EL (cell line): ENCODE data around the gene RAB10.
"Not testable (repeated sequence)": the region's sequence is repeated elsewhere in the genome, so short reads cannot be mapped to it uniquely, and the experiment has no call there.

Experiments
- DNase-seq: peaks from one replicate; pipeline ENCODE4 v3.0.0-alpha.2; 2016

Gene RAB10

GRCh38 chr2:26016706-26017045 lies 17.2 kb upstream of the RAB10 start:
- DNase-seq, result not testable (repeated sequence)

GRCh38 chr2:26017464-26018183 lies 16.3 kb upstream of the RAB10 start:
- no peak for DNase-seq

- peak; percentile 87 for DNase-seq
These were observed 15.5 kb upstream of the RAB10 start for GRCh38 chr2:26018184-26019055.

DNA sequence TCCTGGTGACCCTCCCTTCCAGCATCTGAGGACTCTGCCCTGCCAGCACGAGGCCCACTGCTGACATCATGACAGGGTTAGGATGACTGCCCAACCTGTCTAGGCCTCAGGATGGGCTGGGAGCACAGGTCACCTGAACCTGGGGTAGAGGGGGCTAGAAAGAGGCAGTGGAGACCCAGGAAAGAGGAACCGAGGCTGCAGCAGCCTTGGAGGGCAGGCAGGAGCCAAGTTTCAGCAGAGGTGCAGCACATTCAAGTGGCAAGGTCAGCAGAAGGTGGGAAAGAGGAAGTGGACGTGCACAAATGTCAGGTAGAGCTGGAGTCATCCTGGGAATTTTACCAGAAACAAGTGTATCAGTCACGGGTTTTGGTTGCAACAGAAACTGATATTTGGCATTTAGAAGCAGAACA lies 13.6 kb upstream of the RAB10 start:
- no peak for DNase-seq

DNA sequence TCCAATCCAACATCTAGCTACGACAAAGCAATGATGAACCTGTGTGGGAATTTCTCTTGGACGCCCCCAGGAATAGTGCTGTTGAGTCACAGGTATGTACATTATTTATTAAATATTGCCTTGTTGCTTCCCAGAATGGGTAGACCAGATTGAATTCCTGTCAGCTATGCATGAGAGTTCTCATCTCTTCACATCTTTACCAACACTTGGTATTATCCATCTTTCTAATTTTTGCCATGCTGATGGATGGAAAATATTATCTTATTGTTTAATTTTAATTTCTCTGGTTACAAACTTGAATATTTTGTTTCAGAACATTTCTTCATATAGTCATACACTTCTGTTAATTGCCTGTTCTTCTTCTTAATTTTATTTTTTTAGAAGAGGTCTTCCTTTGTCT lies 9.6 kb upstream of the RAB10 start:
- no peak for DNase-seq

DNA sequence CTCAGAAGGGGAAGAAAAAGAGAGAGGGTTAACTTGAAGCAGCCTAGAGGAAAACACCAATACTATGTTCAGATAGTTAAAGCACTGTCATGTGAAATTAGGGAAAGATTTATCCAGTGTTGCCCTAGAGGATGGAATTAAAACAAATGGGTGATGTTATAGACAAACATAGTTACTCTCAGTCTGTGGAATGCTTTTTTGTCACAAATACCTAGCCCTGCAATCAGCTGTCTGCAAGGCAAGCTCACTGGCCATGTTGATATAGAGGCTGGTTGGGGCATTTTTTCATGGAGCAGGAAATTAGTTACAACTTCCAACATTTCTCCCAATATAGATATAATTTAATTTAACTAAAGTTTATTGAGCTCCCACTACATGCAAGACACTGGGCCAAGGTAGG lies 8.4 kb upstream of the RAB10 start:
- DNase-seq, result no peak

DNA sequence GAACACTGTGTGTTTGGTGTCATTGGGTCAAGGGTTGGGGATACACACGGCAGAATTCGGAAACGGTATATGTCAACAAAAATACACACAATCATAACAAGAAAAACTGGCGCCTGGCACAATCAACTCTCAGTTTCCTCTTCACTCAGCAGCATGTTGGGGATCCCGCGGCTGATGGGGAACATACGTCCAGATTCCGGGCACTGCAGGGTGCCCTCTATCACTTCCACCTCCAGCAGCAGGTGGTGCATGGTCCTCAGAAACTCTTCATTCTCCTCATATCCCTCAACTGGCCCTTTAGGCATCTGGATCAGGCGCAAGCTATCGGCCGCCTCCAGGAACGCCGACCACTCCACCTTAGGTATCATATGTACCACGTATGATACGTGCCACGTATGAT lies 5.8 kb upstream of the RAB10 start:
- not testable (repeated sequence) for DNase-seq

- not testable (repeated sequence) for DNase-seq
These were observed 1.2 kb upstream of the RAB10 start for GRCh38 chr2:26032586-26033269.

DNA sequence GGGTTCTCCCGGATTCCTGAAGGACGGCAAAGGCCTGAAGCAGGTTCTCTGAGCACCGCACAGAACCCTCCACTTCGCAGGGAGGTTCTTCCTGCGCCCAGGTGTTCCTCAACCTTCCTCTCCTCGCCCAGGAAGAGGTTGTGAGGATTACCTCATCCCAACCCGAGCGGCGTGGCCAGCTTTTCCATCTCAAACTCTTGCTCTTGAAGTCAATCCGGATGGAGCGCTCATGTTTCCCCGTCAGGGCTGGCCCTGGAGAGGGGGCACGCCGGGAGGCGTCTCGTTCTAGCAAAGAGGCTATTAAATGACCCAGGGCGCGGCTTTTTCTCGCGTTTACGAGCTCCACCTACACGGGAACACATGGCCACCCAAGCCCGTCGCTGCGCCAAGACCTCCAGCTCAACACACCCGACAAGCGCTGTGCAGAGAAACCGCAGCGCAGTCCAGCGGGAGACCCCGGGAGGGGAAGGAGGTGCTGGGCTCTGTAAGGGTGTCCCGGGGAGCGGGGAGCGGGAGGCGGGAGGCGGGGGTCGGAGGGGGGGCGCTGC lies 540 bp upstream of the RAB10 start:
- peak; percentile 83 for DNase-seq

DNA sequence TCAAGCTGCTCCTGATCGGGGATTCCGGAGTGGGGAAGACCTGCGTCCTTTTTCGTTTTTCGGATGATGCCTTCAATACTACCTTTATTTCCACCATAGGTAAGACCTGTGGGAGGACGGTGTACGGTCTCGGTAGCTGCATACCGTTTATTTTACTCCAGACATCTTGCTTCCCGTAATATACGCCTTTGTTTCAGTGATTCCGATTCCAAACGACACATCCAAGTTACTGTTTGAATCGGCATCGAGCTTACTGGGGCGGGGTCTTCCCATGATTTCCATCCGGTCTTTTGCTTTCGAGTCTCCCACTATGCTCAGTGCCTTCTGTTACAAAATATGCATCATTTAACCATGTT lies 731 bp downstream of the RAB10 start:
- DNase-seq, result peak; percentile 30

DNA sequence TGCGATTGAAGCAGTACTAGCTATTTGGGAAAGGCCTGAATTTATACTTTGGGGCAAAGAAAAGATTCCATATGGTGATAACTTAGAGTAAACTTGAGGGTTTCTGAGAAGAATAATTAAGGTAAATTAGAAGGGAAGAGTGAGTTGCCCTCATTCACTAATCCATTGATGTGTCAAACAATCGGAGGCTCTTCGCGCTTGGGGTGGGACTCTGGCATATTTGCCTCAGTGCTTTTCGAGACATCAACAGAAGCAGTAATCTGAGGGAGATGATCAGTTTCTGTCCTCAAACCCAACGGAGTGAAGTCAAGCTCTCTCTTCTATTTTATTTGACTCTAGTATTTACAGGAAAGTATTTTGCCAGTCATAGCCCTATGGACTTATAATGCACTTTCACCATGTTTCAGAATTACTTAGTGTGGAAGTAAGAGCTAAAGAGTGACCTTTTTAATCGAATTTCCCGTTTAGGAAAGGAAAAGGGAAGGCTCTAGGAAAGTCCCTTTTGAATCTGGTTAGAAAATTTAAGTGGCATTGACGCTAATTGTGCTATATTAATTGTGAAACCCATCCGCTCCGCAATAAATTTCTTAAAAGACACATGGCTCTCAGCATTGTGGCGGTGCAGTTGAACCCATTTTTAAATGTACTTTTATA lies 1.3 kb downstream of the RAB10 start:
- peak; percentile 23 for DNase-seq

DNA sequence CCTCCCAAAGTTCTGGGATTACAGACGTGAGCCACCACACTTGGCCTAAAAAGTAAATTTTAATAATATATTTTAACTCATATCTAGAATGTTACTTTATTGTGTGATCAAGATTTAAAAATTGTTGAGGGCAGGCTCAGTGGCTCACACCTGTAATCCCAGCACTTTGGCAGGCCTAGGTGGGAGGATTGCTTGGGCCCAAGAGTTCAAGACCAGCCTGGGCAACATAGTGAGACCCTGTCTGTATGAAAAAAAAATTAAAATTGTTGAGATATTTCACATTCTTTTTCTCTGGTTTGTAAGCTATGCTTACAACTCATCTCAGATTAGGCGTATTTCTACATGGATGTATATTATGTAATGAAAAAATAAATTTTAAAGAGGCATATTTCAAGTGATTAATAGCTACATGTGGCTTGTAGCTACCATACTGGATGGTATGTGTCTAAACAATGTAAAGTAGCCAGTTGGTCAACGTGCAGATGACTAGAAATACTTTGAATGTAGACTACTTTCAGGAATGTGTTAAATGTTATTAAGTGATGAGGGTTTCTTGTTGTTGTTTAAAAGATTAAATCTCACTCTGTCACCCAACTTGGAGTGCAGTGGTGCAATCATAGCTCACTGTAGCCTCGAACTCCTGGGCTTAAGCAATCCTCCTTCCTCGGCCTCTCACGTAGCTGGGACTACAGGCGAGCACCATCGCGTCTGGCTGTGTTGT lies 5.9 kb downstream of the RAB10 start:
- peak; percentile 22 for DNase-seq

DNA sequence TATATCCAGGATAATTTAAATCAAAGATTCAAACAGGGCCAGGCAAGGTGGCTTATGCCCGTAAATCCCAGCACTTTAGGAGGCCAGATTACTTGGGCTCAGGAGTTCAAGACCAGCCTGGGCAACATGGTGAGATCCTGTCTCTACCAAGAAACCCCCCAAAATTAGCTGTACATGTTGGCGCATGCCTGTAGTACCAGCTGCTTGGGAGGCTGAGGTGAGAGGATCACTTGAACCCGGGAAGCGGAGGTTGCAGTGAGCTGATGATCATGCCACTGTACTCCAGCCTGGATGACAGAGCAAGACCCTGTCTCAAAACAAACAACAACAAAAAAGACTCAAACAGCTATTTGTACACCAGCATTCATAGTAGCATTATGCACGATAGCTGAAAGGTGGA lies 9.2 kb downstream of the RAB10 start:
- DNase-seq, result no peak

DNA sequence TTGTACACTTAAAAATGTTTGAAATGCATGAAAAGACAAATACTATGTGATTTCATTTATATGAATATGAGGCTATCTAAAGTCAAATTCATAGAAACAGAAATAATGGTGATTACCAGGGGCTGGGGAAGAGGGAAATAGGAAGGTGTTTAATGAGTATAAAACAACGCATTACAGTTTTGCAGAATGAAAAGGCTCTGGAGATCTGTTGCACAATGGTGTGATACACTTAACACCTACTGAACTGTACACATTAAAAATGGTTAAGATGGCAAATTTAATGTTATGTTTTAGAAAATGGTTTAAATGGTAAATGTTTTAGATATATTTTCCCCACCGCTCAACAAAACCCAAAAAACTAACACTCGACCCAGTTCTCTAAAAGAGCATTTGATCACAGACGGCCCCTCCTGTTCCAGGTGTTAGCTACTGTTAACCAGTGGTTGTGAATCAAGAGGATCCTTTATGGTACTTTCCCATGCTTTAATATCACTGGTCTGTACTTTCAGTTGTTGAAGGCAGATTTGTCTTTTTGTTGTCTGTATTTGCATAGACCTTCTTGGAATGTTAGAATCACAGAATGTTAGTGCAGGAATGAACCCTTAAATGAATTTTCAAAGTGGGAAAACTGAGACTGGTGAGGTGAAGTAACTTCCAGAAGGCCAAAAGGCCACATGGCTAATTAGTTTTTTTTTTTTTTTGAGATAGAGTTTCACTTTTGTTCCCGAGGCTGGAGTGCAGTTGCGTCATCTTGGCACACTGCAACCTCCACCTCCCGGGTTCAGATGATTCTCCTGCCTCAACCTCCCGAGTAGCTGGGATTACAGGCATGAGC lies 10.2 kb downstream of the RAB10 start:
- DNase-seq, result peak; percentile 40

DNA sequence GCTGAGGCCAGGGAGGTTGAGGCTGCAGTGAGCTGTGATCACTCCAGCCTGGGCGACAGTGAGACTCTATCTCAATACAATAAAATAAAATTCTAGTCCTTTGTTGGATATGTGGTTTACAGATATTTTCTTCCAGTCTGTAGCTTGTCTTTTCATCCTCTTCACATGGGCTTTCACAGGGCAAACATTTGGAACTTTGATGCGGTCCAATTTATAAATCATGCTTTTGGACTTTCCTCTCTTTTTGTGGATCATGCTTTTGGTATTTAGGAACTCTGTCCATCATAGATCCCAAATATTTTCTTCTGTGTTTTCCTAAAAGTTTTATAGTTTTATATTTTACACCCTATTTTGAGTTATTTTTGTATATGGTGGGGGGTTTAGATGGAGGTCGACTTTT lies 14.9 kb downstream of the RAB10 start:
- DNase-seq, result no peak

DNA sequence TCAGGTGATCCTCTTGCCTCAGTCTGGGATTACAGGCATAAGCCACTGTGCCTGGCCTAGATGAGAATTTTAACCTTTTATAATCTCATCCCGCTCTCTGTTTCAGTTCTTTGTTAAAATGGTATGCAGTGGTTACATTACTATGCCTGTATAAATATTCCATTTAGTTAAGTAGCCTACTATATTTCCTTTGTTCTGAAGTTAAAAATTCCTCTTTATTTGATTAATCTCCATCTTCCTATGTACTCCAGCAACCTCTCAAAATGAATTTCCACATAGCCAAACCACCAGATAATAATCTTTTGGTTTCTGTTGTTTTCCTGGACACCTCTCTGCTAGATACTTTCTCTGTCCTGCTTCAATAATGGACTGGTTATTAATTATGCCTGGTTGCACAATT lies 15.8 kb downstream of the RAB10 start:
- no peak for DNase-seq

DNA sequence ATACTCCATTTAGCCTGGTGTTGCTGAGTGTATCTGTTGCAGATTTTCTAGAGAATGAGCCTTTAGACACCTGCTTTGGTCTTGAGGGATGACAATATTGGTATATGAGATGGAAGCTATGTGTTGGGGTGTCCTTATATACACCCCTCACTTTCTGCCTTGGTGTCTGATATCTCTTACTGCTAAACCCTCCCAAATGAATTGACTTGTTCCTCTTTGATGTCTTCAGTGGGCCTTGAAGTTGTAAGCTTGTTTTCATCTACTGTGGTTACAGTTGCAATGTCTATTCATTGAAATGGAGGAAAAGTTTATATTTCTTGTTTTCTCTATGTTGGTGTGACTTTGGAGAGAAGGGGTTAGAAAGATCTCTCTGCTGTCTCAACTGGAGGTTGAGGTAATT lies 18.9 kb downstream of the RAB10 start:
- DNase-seq, result no peak

DNA sequence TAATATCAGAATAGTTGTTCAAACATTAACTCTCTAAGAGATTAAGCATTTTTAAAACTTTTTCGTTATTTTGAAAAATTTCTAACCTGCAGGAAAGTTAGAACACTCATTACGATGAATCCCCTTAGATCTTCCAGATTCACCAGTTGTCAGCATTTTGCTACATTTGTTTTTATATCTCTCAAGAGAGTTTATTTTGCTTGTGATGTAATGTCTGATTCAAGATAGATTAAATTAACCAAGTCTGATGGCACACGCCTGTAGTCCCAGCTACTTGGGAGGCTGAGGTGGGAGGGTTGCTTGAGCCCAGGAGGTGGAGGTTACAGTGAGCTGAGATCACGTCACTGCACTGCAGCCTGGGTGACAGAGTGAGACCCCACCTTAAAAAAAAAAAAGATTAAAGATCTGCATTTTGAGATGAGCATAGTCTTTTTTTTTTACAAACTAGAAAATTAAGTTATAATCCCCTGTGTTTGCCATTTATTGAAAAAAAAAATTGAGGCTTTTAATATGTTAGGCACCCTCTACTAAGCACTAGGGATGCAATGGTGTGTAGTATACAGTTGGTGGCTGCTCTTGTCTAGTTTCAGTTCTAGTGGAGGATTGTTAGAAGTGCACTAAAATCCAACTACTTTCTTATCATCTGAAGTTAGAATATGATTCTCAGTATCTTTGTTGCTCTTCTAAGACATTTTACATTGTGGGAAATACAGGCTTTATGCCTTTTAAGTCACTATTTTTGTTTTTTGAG lies 20.9 kb downstream of the RAB10 start:
- no peak for DNase-seq

GRCh38 chr2:26058390-26058789 lies 24.5 kb downstream of the RAB10 start:
- no peak for DNase-seq

- DNase-seq, result no peak
These were observed 25.7 kb downstream of the RAB10 start for GRCh38 chr2:26059542-26059941.

- no peak for DNase-seq
These were observed 27.7 kb downstream of the RAB10 start for GRCh38 chr2:26061539-26061938.
